SH-SY5Y (cell line): ENCODE data around the gene SETBP1.

ENCODE experiments used
- GATA2 ChIP-seq: IDR thresholded peaks from 2 replicates; pipeline ENCODE4 v1.6.1; 2011; ENCODE audit warnings: mild to moderate bottlenecking, low read depth, low read length
- GATA3 ChIP-seq: IDR thresholded peaks from 2 replicates; pipeline ENCODE4 v1.6.1; 2011; ENCODE audit warnings: low read depth, mild to moderate bottlenecking, low read length, moderate library complexity

DNA sequence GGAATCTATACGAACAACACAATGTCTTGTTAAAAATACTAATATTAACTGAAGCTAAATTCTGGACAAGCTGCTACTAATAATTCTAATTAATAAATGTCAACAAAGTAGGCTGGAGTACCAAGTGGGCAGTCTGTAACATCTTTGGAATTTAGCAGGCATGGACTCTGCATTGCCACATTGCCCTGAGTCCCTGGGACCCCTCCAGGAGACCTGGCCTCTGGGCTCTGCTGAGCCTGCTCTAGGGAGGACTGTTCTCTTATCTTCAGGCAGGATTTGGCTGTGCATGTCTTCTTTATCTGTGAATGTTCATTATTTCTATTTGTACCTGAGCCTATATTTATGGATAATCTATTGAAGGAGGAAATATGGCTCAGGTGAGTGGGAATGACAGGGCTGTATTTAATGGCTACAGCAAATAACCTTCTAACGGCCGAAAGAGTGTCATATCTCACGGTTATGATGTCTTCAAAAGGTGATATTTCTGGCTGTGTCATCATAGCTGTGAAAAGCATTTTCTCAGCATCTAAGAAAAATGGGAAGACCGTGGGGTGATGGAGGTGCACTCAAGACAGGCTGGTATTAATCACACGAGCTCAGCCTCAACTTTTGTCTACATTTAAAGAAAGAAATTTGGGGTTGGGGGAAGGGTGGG lies 28.6 kb upstream of the SETBP1 start:
- TF ChIP-seq GATA3 = no peak
- TF ChIP-seq GATA2 = no peak
